ENCODE results near the gene ATP13A3. TPM values are rescaled to one million over a fixed set of nuclear protein-coding genes. Genes with fewer than 3 reads are reported as not detected.
"Not testable (repeated sequence)": the region's sequence is repeated elsewhere in the genome, so short reads cannot be mapped to it uniquely, and the experiment has no call there.

The ATP13A3 gene
- total RNA-seq = 193 and 222 TPM in 2 replicates
- polyA plus RNA-seq = 169 and 285 TPM in 2 replicates
- 72.4 and 106 TPM in 2 replicates for polyA plus RNA-seq (2012)
- polyA minus RNA-seq (ENCODE audit: low replicate concordance) = 52.7 and 101 TPM in 2 replicates

GRCh38 chr3:194486540-194487288, at the start of gene ATP13A3:
ATP13A3 (minus strand) TSS chr3:194487002; CDS start chr3:194462190, 24,812 bp downstream.
- Histone ChIP-seq H3K79me2 (ENCODE audit: control insufficient read depth, insufficient read depth, low read length) (peaks cover 46% of the 10 kb centered on the region), H3K27ac (ENCODE audit: insufficient read depth, low read length) (peak within 1 kb of the TSS; percentile 98), H2AFZ (ENCODE audit: low read length) (peak within 1 kb of the TSS; percentile 34), H3K9ac (ENCODE audit: insufficient read depth, low read length) (peak within 1 kb of the TSS; percentile 93), H3K4me2 (ENCODE audit: extremely low read depth, insufficient read depth, low read length) (peak within 1 kb of the TSS; percentile 90), H3K27me3 (ENCODE audit: control insufficient read depth, insufficient read depth, low read length) (no peaks in the 10 kb centered on the region), H3K36me3 (ENCODE audit: control insufficient read depth, insufficient read depth, low read length) (no peaks in the 10 kb centered on the region), H3K9me3 (ENCODE audit: control insufficient read depth, insufficient read depth, low read depth, low read length) (no peaks in the 10 kb centered on the region), H4K20me1 (ENCODE audit: control insufficient read depth, extremely low read depth, insufficient read depth, low read length) (no peaks in the 10 kb centered on the region), H3K4me1 (ENCODE audit: control insufficient read depth, extremely low read depth, insufficient read depth, low read length) (peaks cover 20% of the 10 kb centered on the region), H3K4me3 (replicated peaks in 1 of 4; ENCODE audit: control extremely low read depth in 1 of 4, insufficient read depth in 1 of 4, low read depth in 3 of 4, low read length in 4 of 4) (peak within 1 kb of the TSS; percentile 59 to 98 (median 94))
- DNase-seq (ENCODE audit: low read depth in 2 of 2) = peak; percentile 89 to 91
- TF ChIP-seq CTCF (conservative IDR thresholded peaks at IDR 0.05 in 1 of 2, IDR thresholded peaks at IDR 0.05 in 1 of 2; ENCODE audit: low read depth in 1 of 2, low read length in 2 of 2) = no peak
- TF ChIP-seq EZH2 (IDR thresholded peaks at IDR 0.05; ENCODE audit: low read length, missing control alignments) = no peak

DNA sequence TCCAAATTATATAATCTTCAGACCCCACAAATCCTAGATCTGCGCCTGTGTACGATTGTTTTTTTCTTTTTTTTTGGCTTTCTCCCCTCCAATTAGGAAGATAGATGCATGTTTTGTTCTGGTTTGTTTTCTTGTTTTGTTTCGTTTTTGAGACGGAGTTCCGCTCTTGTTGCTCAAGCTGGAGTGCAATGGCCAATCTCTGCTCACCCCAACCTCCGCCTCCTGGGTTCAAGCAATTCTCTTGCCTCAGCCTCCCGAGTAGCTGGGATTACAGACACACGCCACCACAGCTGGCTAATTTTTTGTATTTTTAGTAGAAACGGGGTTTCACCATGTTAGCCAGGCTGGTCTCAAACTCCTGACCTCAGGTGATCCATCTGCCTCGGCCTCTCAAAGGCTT, 48.4 kb upstream of the ATP13A3 start:
- not testable (repeated sequence) for H3K79me2 ChIP-seq (ENCODE audit: control insufficient read depth, insufficient read depth, low read length); H3K4me1 ChIP-seq (ENCODE audit: control insufficient read depth, extremely low read depth, insufficient read depth, low read length)

DNA sequence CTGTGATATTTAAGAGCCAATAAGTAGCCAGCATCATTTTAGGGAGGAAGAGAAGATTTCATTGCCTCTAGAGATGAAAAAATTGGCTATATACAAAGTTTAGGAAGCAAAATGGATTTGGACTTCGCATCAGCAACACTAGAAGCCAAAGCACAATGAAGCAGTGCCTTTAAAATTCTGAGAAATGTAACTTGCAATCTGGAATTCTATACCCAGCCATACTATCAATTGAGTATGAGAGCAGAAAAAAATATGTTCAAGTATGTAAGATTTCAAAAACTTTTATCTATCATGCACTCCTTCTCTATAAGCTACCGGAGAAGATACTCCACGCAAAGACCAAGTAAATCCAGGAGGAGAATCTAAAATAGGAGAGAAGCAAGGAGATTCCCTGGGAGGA, 47.4 kb upstream of the ATP13A3 start:
- Histone ChIP-seq H3K9ac (ENCODE audit: insufficient read depth, low read length) (no peak overlapping the region), H3K4me1 (ENCODE audit: control insufficient read depth, extremely low read depth, insufficient read depth, low read length) (peaks cover 8% of the 10 kb centered on the region), H3K36me3 (ENCODE audit: control insufficient read depth, insufficient read depth, low read length) (no peaks in the 10 kb centered on the region), H3K27ac (ENCODE audit: insufficient read depth, low read length) (no peak overlapping the region), H4K20me1 (ENCODE audit: control insufficient read depth, extremely low read depth, insufficient read depth, low read length) (no peaks in the 10 kb centered on the region), H2AFZ (ENCODE audit: low read length) (no peak overlapping the region), H3K4me3 (replicated peaks in 1 of 4; ENCODE audit: control extremely low read depth in 1 of 4, insufficient read depth in 1 of 4, low read depth in 3 of 4, low read length in 4 of 4) (no peak overlapping the region), H3K9me3 (ENCODE audit: control insufficient read depth, insufficient read depth, low read depth, low read length) (no peaks in the 10 kb centered on the region), H3K4me2 (ENCODE audit: extremely low read depth, insufficient read depth, low read length) (no peak overlapping the region), H3K79me2 (ENCODE audit: control insufficient read depth, insufficient read depth, low read length) (no peaks in the 10 kb centered on the region), H3K27me3 (ENCODE audit: control insufficient read depth, insufficient read depth, low read length) (no peaks in the 10 kb centered on the region)
- DNase-seq (ENCODE audit: low read depth in 2 of 2) = no peak
- TF ChIP-seq CTCF (conservative IDR thresholded peaks at IDR 0.05 in 1 of 2, IDR thresholded peaks at IDR 0.05 in 1 of 2; ENCODE audit: low read depth in 1 of 2, low read length in 2 of 2) = no peak
- TF ChIP-seq EZH2 (IDR thresholded peaks at IDR 0.05; ENCODE audit: low read length, missing control alignments) = no peak

More for the DNA sequence above, 48.4 kb upstream of the ATP13A3 start:
- DNase-seq (ENCODE audit: low read depth in 2 of 2); H3K36me3 ChIP-seq (ENCODE audit: control insufficient read depth, insufficient read depth, low read length); H3K4me2 ChIP-seq (ENCODE audit: extremely low read depth, insufficient read depth, low read length); H3K4me3 ChIP-seq (replicated peaks in 1 of 4; ENCODE audit: control extremely low read depth in 1 of 4, insufficient read depth in 1 of 4, low read depth in 3 of 4, low read length in 4 of 4); H3K27me3 ChIP-seq (ENCODE audit: control insufficient read depth, insufficient read depth, low read length); H2AFZ ChIP-seq (ENCODE audit: low read length); H3K27ac ChIP-seq (ENCODE audit: insufficient read depth, low read length); H3K9me3 ChIP-seq (ENCODE audit: control insufficient read depth, insufficient read depth, low read depth, low read length); H3K9ac ChIP-seq (ENCODE audit: insufficient read depth, low read length); H4K20me1 ChIP-seq (ENCODE audit: control insufficient read depth, extremely low read depth, insufficient read depth, low read length): not testable (repeated sequence)
